ENCODE results near the gene MGAT1.
A peak's percentile ranks its signal among the peaks of the same experiment; 100 is the strongest.

The MGAT1 gene

GRCh38 chr5:180802325-180803180 lies at the start of gene MGAT1:
TSS of gene MGAT1 (minus strand) at chr5:180802806. CDS start at chr5:180792971, 9,835 bp downstream.
- TF ChIP-seq POLR2A (IDR thresholded peaks at IDR 0.05; ENCODE audit: low read depth, low read length): peak; percentile 93
- no peak for FAIRE-seq
- DNase-seq (ENCODE audit: insufficient read length, low spot score): peak; percentile 71

- DNase-seq (ENCODE audit: insufficient read length, low spot score) (no peak), FAIRE-seq (no peak)
- no peak for TF ChIP-seq POLR2A (IDR thresholded peaks at IDR 0.05; ENCODE audit: low read depth, low read length)
Observed at GRCh38 chr5:180850434-180851078, 48.0 kb upstream of the MGAT1 start.

- no peak for FAIRE-seq
- TF ChIP-seq POLR2A (IDR thresholded peaks at IDR 0.05; ENCODE audit: low read depth, low read length): no peak
- no peak for DNase-seq (ENCODE audit: insufficient read length, low spot score)
Observed at GRCh38 chr5:180849827-180850226, 47.2 kb upstream of the MGAT1 start.

DNA sequence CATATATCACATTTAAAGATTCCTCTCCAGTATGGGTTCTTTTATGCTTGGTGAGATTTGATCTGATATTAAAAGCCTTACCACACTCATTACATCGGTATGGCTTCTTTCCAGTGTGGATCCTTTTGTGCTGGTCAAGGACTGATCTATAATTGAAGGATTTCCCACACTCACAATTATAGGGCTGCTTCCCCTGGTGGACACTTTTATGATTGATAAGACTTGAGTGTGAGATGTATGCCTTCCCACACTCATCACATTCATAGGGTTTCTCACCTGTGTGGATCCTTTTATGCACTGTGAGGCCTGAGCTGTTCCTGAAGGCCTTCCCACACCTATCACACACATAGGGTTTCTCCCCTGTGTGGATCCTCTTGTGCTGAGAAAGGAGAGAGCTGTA lies 46.3 kb upstream of the MGAT1 start:
- no peak for TF ChIP-seq POLR2A (IDR thresholded peaks at IDR 0.05; ENCODE audit: low read depth, low read length)
- DNase-seq (ENCODE audit: insufficient read length, low spot score) (no peak), FAIRE-seq (no peak)

- TF ChIP-seq POLR2A (IDR thresholded peaks at IDR 0.05; ENCODE audit: low read depth, low read length): no peak
- FAIRE-seq: no peak
- DNase-seq (ENCODE audit: insufficient read length, low spot score): no peak
Observed at GRCh38 chr5:180848265-180848664, 45.7 kb upstream of the MGAT1 start.

GRCh38 chr5:180847026-180847425 lies 44.4 kb upstream of the MGAT1 start:
- TF ChIP-seq POLR2A (IDR thresholded peaks at IDR 0.05; ENCODE audit: low read depth, low read length): no peak
- FAIRE-seq (no peak), DNase-seq (ENCODE audit: insufficient read length, low spot score) (no peak)

DNA sequence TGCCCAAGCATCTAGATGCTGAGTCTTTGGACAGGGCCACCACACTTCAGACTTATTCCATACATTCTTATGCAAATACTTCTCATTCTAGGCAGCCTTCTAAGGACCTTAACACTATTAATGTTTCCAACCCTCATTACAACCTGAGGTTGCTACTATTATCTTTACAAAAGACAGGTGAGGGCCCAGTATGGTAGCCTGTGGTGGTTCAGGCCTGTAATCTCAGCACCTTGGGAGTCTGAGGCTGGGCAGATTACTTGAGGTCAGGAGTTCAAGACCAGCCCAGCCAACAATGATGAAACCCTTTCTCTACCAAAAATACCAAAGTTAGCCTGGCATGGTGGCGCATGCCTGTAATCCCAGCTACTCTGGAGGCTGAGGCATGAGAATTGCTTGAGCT lies 42.3 kb upstream of the MGAT1 start:
- TF ChIP-seq POLR2A (IDR thresholded peaks at IDR 0.05; ENCODE audit: low read depth, low read length): no peak
- DNase-seq (ENCODE audit: insufficient read length, low spot score) (no peak), FAIRE-seq (no peak)

- no peak for FAIRE-seq
- no peak for DNase-seq (ENCODE audit: insufficient read length, low spot score)
- no peak for TF ChIP-seq POLR2A (IDR thresholded peaks at IDR 0.05; ENCODE audit: low read depth, low read length)
Observed at GRCh38 chr5:180844432-180844831, 41.8 kb upstream of the MGAT1 start.

DNA sequence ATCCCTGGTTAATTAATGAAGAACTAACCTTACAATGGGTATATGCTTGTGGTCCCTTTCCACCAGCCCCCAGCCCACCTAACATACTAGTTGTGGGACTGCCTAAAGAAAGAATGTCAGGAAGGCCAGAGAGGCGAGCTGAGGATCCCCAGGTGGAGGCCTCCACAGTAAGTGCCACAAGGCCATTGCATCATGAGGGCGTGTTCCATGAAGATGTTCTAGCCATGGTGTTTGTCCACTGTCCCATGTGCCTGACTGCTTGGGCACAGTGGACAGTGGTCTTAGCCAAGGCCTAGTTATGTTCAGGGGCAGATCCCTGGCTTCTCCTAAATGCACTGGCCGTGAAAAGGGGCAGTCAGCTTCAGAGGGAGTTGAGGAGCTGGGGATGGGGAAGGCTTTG lies 37.3 kb upstream of the MGAT1 start:
- no peak for DNase-seq (ENCODE audit: insufficient read length, low spot score)
- no peak for FAIRE-seq
- no peak for TF ChIP-seq POLR2A (IDR thresholded peaks at IDR 0.05; ENCODE audit: low read depth, low read length)

DNA sequence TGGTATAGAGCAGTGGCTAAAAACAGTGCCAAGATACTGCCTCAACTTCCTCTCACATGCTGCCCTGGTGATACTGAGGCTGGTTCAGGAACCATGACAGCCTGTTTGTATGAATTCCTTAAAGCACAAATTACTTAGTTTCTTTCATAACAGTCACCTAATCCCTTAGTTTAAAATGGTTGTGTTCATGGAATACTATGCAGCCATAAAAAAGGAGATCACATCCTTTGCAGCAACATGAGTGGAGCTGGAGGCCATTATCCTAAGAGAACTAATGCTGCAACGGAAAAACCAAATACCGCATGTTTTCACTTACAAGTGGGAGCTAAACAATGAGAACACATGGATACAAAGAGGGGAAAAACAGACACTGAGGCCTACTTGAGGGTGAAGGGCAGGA lies 36.6 kb upstream of the MGAT1 start:
- FAIRE-seq: no peak
- no peak for DNase-seq (ENCODE audit: insufficient read length, low spot score)
- no peak for TF ChIP-seq POLR2A (IDR thresholded peaks at IDR 0.05; ENCODE audit: low read depth, low read length)

DNA sequence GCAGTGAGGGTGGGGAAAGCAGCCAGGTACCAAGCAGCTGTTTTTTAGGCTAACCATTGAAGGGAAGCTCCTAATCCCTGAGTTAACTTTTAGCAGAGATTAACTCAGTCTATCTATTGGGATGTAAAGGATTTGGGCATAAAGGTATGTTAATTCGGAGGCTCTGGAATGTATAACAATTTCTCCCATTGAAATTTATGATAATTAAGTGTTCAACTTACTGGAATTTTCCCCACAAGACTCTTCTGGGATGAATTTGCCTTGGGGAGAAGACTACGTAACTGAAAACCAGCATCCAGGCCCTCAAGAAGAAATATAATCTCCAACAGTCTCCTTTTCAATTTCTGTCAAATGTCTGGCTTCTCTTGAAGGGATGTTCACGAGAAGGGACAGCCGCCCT lies 34.9 kb upstream of the MGAT1 start:
- no peak for DNase-seq (ENCODE audit: insufficient read length, low spot score)
- TF ChIP-seq POLR2A (IDR thresholded peaks at IDR 0.05; ENCODE audit: low read depth, low read length): no peak
- no peak for FAIRE-seq

- no peak for TF ChIP-seq POLR2A (IDR thresholded peaks at IDR 0.05; ENCODE audit: low read depth, low read length)
- FAIRE-seq: no peak
- DNase-seq (ENCODE audit: insufficient read length, low spot score): no peak
Observed at GRCh38 chr5:180832638-180833068, 30.0 kb upstream of the MGAT1 start.

GRCh38 chr5:180831139-180832093 lies 28.8 kb upstream of the MGAT1 start:
- FAIRE-seq (no peak), DNase-seq (ENCODE audit: insufficient read length, low spot score) (peak; percentile 38)
- TF ChIP-seq POLR2A (IDR thresholded peaks at IDR 0.05; ENCODE audit: low read depth, low read length): peak; percentile 52; the same call in 1 of the 2 replicates

Measured in H54 (cell line).